ENCODE data around the gene CSRNP2. TPM values are rescaled to one million over a fixed set of nuclear protein-coding genes. Genes with fewer than 3 reads are reported as not detected.

Gene CSRNP2
- total and polyA plus RNA-seq, 2 experiments from 2014 or later: 6.9 to 30.9 TPM

GRCh38 chr12:51028813-51029150 lies 54.6 kb downstream of the CSRNP2 start (continued):
- TF ChIP-seq ETS1 (IDR thresholded peaks at IDR 0.05) (no peak), POLR2AphosphoS5 (IDR thresholded peaks at IDR 0.05; ENCODE audit: low read depth) (no peak), EZH2 (IDR thresholded peaks at IDR 0.05; ENCODE audit: low read depth, unreplicated experiment) (no peak), EZH2phosphoT487 (IDR thresholded peaks at IDR 0.05; ENCODE audit: unreplicated experiment) (no peak), NANOG (IDR thresholded peaks at IDR 0.05; ENCODE audit: borderline replicate concordance) (no peak), STAT1 (IDR thresholded peaks at IDR 0.05; ENCODE audit: unreplicated experiment) (no peak), JUNB (IDR thresholded peaks at IDR 0.05; ENCODE audit: unreplicated experiment) (no peak), REST (IDR thresholded peaks at IDR 0.05; ENCODE audit: unreplicated experiment) (no peak)
- TF ChIP-seq, protein P1, sequence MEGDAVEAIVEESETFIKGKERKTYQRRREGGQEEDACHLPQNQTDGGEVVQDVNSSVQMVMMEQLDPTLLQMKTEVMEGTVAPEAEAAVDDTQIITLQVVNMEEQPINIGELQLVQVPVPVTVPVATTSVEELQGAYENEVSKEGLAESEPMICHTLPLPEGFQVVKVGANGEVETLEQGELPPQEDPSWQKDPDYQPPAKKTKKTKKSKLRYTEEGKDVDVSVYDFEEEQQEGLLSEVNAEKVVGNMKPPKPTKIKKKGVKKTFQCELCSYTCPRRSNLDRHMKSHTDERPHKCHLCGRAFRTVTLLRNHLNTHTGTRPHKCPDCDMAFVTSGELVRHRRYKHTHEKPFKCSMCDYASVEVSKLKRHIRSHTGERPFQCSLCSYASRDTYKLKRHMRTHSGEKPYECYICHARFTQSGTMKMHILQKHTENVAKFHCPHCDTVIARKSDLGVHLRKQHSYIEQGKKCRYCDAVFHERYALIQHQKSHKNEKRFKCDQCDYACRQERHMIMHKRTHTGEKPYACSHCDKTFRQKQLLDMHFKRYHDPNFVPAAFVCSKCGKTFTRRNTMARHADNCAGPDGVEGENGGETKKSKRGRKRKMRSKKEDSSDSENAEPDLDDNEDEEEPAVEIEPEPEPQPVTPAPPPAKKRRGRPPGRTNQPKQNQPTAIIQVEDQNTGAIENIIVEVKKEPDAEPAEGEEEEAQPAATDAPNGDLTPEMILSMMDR (conservative IDR thresholded peaks at IDR 0.05; ENCODE audit: low read depth in 2 of 2): no peak

GRCh38 chr12:51028126-51028812 lies 55.1 kb downstream of the CSRNP2 start:
- Histone ChIP-seq H3K79me2 (replicated peaks; ENCODE audit: insufficient read depth) (peaks cover 23% of the 10 kb centered on the region), H2AFZ (peak overlapping the region; percentile 0; the same call in 1 of the 2 replicates), H3F3A (replicated peaks; ENCODE audit: low read depth) (peaks cover 5% of the 10 kb centered on the region; the same call in 1 of the 2 replicates), H3K27ac (ENCODE audit: low read depth) (no peak overlapping the region), H3K36me3 (ENCODE audit: insufficient read depth) (no peaks in the 10 kb centered on the region), H3K4me2 (peak overlapping the region; percentile 21), H3K9me2 (ENCODE audit: insufficient read depth) (no peaks in the 10 kb centered on the region), H3K27me3 (ENCODE audit: insufficient read depth) (no peaks in the 10 kb centered on the region), H3K4me1 (ENCODE audit: insufficient read depth) (peaks cover 32% of the 10 kb centered on the region), H3K4me3 (no peak overlapping the region), H4K20me1 (replicated peaks; ENCODE audit: insufficient read depth) (no peaks in the 10 kb centered on the region)
- Mint-ChIP-seq H3K27ac (no peak overlapping the region), H3K27me3 (ENCODE audit: insufficient read depth, low read depth, poor library complexity) (peaks cover 9% of the 10 kb centered on the region), H3K4me3 (peak overlapping the region; percentile 10; the same call in 1 of the 3 replicates), H3K36me3 (ENCODE audit: low read depth) (no peaks in the 10 kb centered on the region), H3K9me3 (no peaks in the 10 kb centered on the region), H3K4me1 (peaks cover 36% of the 10 kb centered on the region)
- ATAC-seq (peak; percentile 18), DNase-seq (ENCODE audit: low spot score) (peak; percentile 89)
- TF ChIP-seq EZH2 (IDR thresholded peaks at IDR 0.05; ENCODE audit: low read depth, unreplicated experiment): no peak
- TF ChIP-seq, protein P1 (conservative IDR thresholded peaks at IDR 0.05; ENCODE audit: low read depth in 2 of 2): peak; percentile 63 to 80
